Measurements from ENCODE around the gene MAD1L1. TPM values are rescaled to one million over a fixed set of nuclear protein-coding genes. Genes with fewer than 3 reads are reported as not detected.

Gene MAD1L1
- total RNA-seq, 2 experiments from 2014 or later: 157 to 160 TPM

- CTCF ChIA-PET: no interaction called here
- no peaks in the 10 kb centered on the region for H3K27me3 ChIP-seq (ENCODE audit: control insufficient read depth in 1 of 2, insufficient read depth in 2 of 2, low read length in 2 of 2)
- no peaks in the 10 kb centered on the region for H3K4me1 ChIP-seq (ENCODE audit: insufficient read depth, low read length)
- Mint-ChIP-seq H3K4me3 (no peak overlapping the region), H3K36me3 (ENCODE audit: low read depth) (peaks cover 34% of the 10 kb centered on the region), H3K4me1 (ENCODE audit: low read depth) (peaks cover 4% of the 10 kb centered on the region), H3K27ac (no peak overlapping the region), H3K9me3 (no peaks in the 10 kb centered on the region), H3K27me3 (no peaks in the 10 kb centered on the region)
- no peak for ATAC-seq (ENCODE audit: poor library complexity)
- TF ChIP-seq CTCF (IDR thresholded peaks at IDR 0.05): no peak
- H3K9me3 ChIP-seq (ENCODE audit: control insufficient read depth in 1 of 2, insufficient read depth in 1 of 2, low read length in 2 of 2): no peaks in the 10 kb centered on the region
- intact Hi-C loops (cut with DNase I, micrococcal nuclease): loop anchor here (10.0 kb wide), 2 partner anchors 309 to 539 kb away; no protein-coding TSS in a partner anchor
- POLR2A ChIA-PET: no interaction called here
- H3K27ac ChIP-seq (ENCODE audit: low read depth in 1 of 2, low read length in 2 of 2): no peak overlapping the region
- DNase-seq: peak in 1 of 14 experiments; percentile 16
- no peak overlapping the region for H3K4me3 ChIP-seq (ENCODE audit: low read length)
- H3K36me3 ChIP-seq (ENCODE audit: insufficient read depth, low read length): peaks cover 29% of the 10 kb centered on the region
Measured at GRCh38 chr7:2203766-2204300, 28.9 kb downstream of the MAD1L1 start.

GRCh38 chr7:2202901-2203765, 29.6 kb downstream of the MAD1L1 start:
- H3K4me3 ChIP-seq (ENCODE audit: low read length): no peak overlapping the region
- Mint-ChIP-seq H3K27me3 (no peaks in the 10 kb centered on the region), H3K27ac (no peak overlapping the region), H3K4me1 (ENCODE audit: low read depth) (peaks cover 4% of the 10 kb centered on the region), H3K4me3 (no peak overlapping the region), H3K9me3 (no peaks in the 10 kb centered on the region), H3K36me3 (ENCODE audit: low read depth) (peaks cover 27% of the 10 kb centered on the region)
- ChIA-PET POLR2A (no interaction called here), CTCF (no interaction called here)
- H3K36me3 ChIP-seq (ENCODE audit: insufficient read depth, low read length): peaks cover 26% of the 10 kb centered on the region
- peak in 1 of 14 experiments; percentile 28 for DNase-seq
- H3K4me1 ChIP-seq (ENCODE audit: insufficient read depth, low read length): no peaks in the 10 kb centered on the region
- TF ChIP-seq CTCF (IDR thresholded peaks at IDR 0.05): no peak
- no peaks in the 10 kb centered on the region for H3K27me3 ChIP-seq (ENCODE audit: control insufficient read depth in 1 of 2, insufficient read depth in 2 of 2, low read length in 2 of 2)
- intact Hi-C loops (cut with DNase I, micrococcal nuclease): loop anchor here (10.0 kb wide), 2 partner anchors 308 to 538 kb away; no protein-coding TSS in a partner anchor
- H3K9me3 ChIP-seq (ENCODE audit: control insufficient read depth in 1 of 2, insufficient read depth in 1 of 2, low read length in 2 of 2): no peaks in the 10 kb centered on the region
- no peak for ATAC-seq (ENCODE audit: poor library complexity)
- no peak overlapping the region for H3K27ac ChIP-seq (ENCODE audit: low read depth in 1 of 2, low read length in 2 of 2)

GRCh38 chr7:2202361-2202761, 30.4 kb downstream of the MAD1L1 start:
- H3K9me3 Mint-ChIP-seq: no peaks in the 10 kb centered on the region
- no peak overlapping the region for H3K4me3 ChIP-seq (ENCODE audit: low read length)
- H3K4me1 ChIP-seq (ENCODE audit: insufficient read depth, low read length): no peaks in the 10 kb centered on the region
- ATAC-seq (ENCODE audit: poor library complexity): no peak
- DNase-seq: peak in 1 of 14 experiments; percentile 17
- no peak for TF ChIP-seq CTCF (IDR thresholded peaks at IDR 0.05)
- peaks cover 4% of the 10 kb centered on the region for H3K4me1 Mint-ChIP-seq (ENCODE audit: low read depth)
- peaks cover 24% of the 10 kb centered on the region for H3K36me3 Mint-ChIP-seq (ENCODE audit: low read depth)
- H3K27me3 ChIP-seq (ENCODE audit: control insufficient read depth in 1 of 2, insufficient read depth in 2 of 2, low read length in 2 of 2): no peaks in the 10 kb centered on the region
- CTCF ChIA-PET: no interaction called here
- POLR2A ChIA-PET: no interaction called here
- peaks cover 0 to 5% of the 10 kb centered on the region in 2 experiments for H3K9me3 ChIP-seq (ENCODE audit: control insufficient read depth in 1 of 2, insufficient read depth in 1 of 2, low read length in 2 of 2)
- no peak overlapping the region for H3K4me3 Mint-ChIP-seq
- peaks cover 22% of the 10 kb centered on the region for H3K36me3 ChIP-seq (ENCODE audit: insufficient read depth, low read length)
- no peak overlapping the region for H3K27ac Mint-ChIP-seq
- H3K27ac ChIP-seq (ENCODE audit: low read depth in 1 of 2, low read length in 2 of 2): no peak overlapping the region
- intact Hi-C loops (cut with DNase I, micrococcal nuclease): loop anchor here (10.0 kb wide), 2 partner anchors 308 to 538 kb away; no protein-coding TSS in a partner anchor
- H3K27me3 Mint-ChIP-seq: no peaks in the 10 kb centered on the region
